Measurements from ENCODE around the gene CD74. TPM values are rescaled to one million over a fixed set of nuclear protein-coding genes. Genes with fewer than 3 reads are reported as not detected.

The CD74 gene
- total and polyA plus RNA-seq, 12 donors: 120 to 2,270 (median 299) TPM

DNA sequence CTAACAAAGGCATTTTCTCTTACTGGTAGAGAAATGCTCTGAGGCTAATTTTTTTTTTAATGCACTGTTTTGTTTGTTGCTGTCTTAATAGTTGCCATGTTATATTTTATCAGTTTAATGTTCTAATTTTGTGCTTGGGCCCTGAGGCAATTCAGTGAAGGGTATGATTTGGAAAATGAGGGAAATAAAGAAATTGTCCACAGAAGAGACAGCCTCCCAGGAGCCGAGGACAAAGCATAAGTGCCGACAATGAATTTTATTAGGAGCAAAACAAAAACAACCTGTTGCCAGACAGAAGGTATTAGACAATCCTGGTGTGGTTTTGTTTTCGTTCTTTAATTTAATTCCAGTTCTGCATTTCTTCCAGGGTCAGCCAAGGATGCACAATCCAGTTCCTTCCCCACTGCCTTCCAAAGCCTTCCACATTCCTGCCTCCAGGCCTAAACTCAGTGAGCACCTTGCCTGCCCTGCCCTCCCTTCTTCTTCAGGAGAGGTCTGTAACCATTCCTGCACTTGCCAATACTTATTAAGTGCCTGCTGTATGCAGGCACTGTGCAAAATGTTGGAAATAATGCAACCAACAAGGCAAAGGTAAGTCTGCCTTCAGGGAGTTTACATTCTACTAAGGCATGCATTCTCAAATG lies 59.6 kb downstream of the CD74 start:
- Histone ChIP-seq H3K4me3 (no peak overlapping the region), H3K27me3 (no peaks in the 10 kb centered on the region), H3K27ac (no peak overlapping the region), H3K36me3 (no peaks in the 10 kb centered on the region), H3K9me3 (no peaks in the 10 kb centered on the region), H3K4me1 (peaks cover 0 to 33% (median 8%) of the 10 kb centered on the region in 9 donors)
- DNase-seq: no peak
- intact Hi-C loops (cut with DNase I): loop anchor here in 5 of 10 donors (10.0 kb wide), 4 partner anchors 82 to 328 kb away; no protein-coding TSS in a partner anchor
- WGBS, 2 donors: 75 to 81% methylated on average over 3 of the region's 3 CpGs
- ATAC-seq: no peak
- TF ChIP-seq, protein P1, sequence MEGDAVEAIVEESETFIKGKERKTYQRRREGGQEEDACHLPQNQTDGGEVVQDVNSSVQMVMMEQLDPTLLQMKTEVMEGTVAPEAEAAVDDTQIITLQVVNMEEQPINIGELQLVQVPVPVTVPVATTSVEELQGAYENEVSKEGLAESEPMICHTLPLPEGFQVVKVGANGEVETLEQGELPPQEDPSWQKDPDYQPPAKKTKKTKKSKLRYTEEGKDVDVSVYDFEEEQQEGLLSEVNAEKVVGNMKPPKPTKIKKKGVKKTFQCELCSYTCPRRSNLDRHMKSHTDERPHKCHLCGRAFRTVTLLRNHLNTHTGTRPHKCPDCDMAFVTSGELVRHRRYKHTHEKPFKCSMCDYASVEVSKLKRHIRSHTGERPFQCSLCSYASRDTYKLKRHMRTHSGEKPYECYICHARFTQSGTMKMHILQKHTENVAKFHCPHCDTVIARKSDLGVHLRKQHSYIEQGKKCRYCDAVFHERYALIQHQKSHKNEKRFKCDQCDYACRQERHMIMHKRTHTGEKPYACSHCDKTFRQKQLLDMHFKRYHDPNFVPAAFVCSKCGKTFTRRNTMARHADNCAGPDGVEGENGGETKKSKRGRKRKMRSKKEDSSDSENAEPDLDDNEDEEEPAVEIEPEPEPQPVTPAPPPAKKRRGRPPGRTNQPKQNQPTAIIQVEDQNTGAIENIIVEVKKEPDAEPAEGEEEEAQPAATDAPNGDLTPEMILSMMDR (IDR thresholded peaks at IDR 0.05): no peak

DNA sequence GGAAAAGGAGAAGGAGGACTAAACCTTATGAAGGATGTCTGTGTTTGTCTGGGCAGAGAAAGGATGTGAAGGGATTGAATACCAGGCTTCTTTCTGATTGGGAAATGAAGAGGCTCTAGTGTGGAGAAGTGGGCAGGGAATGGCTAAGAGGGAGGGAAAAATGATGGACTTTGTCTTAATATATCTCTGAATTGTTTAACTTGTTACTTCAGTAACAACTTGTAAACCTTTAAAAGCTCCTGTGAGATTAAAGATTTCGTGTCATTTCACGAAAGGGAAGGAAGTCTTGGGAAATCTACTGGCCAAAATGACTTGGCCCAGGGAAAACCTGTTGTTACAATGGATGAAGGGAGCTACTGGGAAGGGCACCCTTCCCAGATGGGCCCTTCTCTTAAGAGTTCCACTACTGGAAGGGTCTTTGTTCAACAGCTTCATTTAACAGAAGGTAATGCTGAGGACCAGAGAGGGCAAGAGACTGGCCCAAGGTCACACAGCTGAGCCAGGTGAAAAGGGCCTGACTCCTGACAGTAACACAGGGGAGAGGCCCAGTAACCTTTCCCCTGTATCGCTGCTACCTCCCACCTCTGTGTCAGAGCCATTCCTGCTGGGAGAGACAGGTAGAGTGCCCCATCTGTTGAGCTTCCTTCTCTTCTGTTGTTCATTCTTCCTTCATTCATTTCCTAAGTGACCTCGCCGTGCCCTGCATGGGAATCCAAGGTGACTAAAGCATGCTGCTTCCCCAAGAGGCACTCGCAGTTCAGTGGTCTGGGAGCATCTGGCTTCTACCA lies 60.3 kb downstream of the CD74 start:
- no peaks in the 10 kb centered on the region for H3K27me3 ChIP-seq
- 77 to 86% methylated on average over 6 of the region's 6 CpGs for WGBS, 2 donors
- intact Hi-C loops (cut with DNase I): loop anchor here in 5 of 10 donors (10.0 kb wide), 4 partner anchors 82 to 328 kb away; no protein-coding TSS in a partner anchor
- H3K36me3 ChIP-seq: no peaks in the 10 kb centered on the region
- DNase-seq (no peak), ATAC-seq (no peak)
- no peak overlapping the region for H3K27ac ChIP-seq
- H3K4me3 ChIP-seq: no peak overlapping the region
- H3K4me1 ChIP-seq: peaks cover 0 to 31% (median 5%) of the 10 kb centered on the region in 9 donors
- TF ChIP-seq, protein P1 (IDR thresholded peaks at IDR 0.05): no peak
- H3K9me3 ChIP-seq: no peaks in the 10 kb centered on the region

Other genes starting within 250 kb of the CD74 start
- gene CDX1, start 246.1 kb downstream of the CD74 start, total RNA-seq: under 1 TPM in 1 of 10 donors, not detected in 9; 0.32 TPM
- gene CDX1, start 246.1 kb downstream of the CD74 start, polyA plus RNA-seq: under 1 TPM in 1 of 2 donors, not detected in 1; 0.13 TPM
- gene SLC6A7, start 222.8 kb downstream of the CD74 start, total RNA-seq: not detected
- gene SLC6A7, start 222.8 kb downstream of the CD74 start, polyA plus RNA-seq: not detected
- 10 to 100 TPM; 10.7 to 25.7 (median 18.8) TPM for gene CAMK2A, start 123.1 kb downstream of the CD74 start, total RNA-seq
- gene CAMK2A, start 123.1 kb downstream of the CD74 start, polyA plus RNA-seq: 10 to 100 TPM in 1 of 2 donors, 1 to 10 TPM in 1; 1.2 to 11.5 TPM
- under 1 TPM in 9 of 10 donors, not detected in 1; 0.11 to 0.65 (median 0.32) TPM for gene ARSI, start 110.0 kb downstream of the CD74 start, total RNA-seq
- gene ARSI, start 110.0 kb downstream of the CD74 start, polyA plus RNA-seq: under 1 TPM in 1 of 2 donors, not detected in 1; 0.43 TPM
- gene TCOF1, start 55.2 kb downstream of the CD74 start, total RNA-seq: 10 to 100 TPM; 12.4 to 21.3 (median 14.3) TPM
- gene TCOF1, start 55.2 kb downstream of the CD74 start, polyA plus RNA-seq: 10 to 100 TPM; 12.6 to 14.1 TPM
- gene RPS14, start 36.8 kb upstream of the CD74 start, total RNA-seq: 1,000 to 10,000 TPM in 9 of 10 donors, 100 to 1,000 TPM in 1; 984 to 1,344 (median 1,239) TPM
- 1,000 to 10,000 TPM; 1,373 to 4,233 TPM for gene RPS14, start 36.8 kb upstream of the CD74 start, polyA plus RNA-seq
- gene NDST1, start 95.2 kb upstream of the CD74 start, total RNA-seq: 10 to 100 TPM; 50.3 to 86.1 (median 61.5) TPM
- 10 to 100 TPM; 14.8 to 15.9 TPM for gene NDST1, start 95.2 kb upstream of the CD74 start, polyA plus RNA-seq
- 100 to 1,000 TPM; 589 to 777 (median 703) TPM for gene SYNPO, start 227.8 kb upstream of the CD74 start, total RNA-seq
- gene SYNPO, start 227.8 kb upstream of the CD74 start, polyA plus RNA-seq: 100 to 1,000 TPM; 129 to 344 TPM
- gene MYOZ3, start 248.3 kb upstream of the CD74 start, total RNA-seq: 10 to 100 TPM in 2 of 10 donors, 1 to 10 TPM in 8; 4.5 to 12.2 (median 6.0) TPM
- gene MYOZ3, start 248.3 kb upstream of the CD74 start, polyA plus RNA-seq: 1 to 10 TPM in 1 of 2 donors, under 1 TPM in 1; 0.91 to 4.1 TPM